Endothelial cell (in vitro differentiated cells): ENCODE measurements around the gene ITPK1. TPM values are rescaled to one million over a fixed set of nuclear protein-coding genes. Genes with fewer than 3 reads are reported as not detected.

ENCODE experiments used
- DNase-seq: peaks from one replicate; pipeline ENCODE4 v3.0.0; 2021; ENCODE audit warnings: low spot score
- H3K27ac Mint-ChIP-seq: one replicate; pipeline ENCODE4 v1.8.0; 2021; ENCODE audit warnings: mixed read lengths, inconsistent platforms; ENCODE audit not compliant: unreplicated experiment
- H3K27me3 Mint-ChIP-seq: one replicate; pipeline ENCODE4 v1.8.0; 2021; ENCODE audit warnings: mild to moderate bottlenecking, moderate library complexity, mixed read lengths, inconsistent platforms; ENCODE audit not compliant: unreplicated experiment
- H3K36me3 Mint-ChIP-seq: one replicate; pipeline ENCODE4 v1.8.0; 2021; ENCODE audit warnings: mild to moderate bottlenecking, low read depth, mixed read lengths, inconsistent platforms; ENCODE audit not compliant: unreplicated experiment
- H3K4me1 Mint-ChIP-seq: one replicate; pipeline ENCODE4 v1.8.0; 2021; ENCODE audit warnings: mild to moderate bottlenecking, mixed read lengths, inconsistent platforms; ENCODE audit not compliant: unreplicated experiment
- H3K4me3 Mint-ChIP-seq: one replicate; pipeline ENCODE4 v1.8.0; 2021; ENCODE audit warnings: mild to moderate bottlenecking, mixed read lengths, inconsistent platforms; ENCODE audit not compliant: unreplicated experiment
- H3K9me3 Mint-ChIP-seq: one replicate; pipeline ENCODE4 v1.8.0; 2021; ENCODE audit warnings: mixed read lengths, inconsistent platforms; ENCODE audit not compliant: unreplicated experiment
- CTCF ChIP-seq: fragments of 200-600 bp; sonication (generic); IDR thresholded peaks from one replicate; pipeline ENCODE4 v1.5.0; 2021; ENCODE audit warnings: antibody characterized with exemption; ENCODE audit not compliant: unreplicated experiment
- total RNA-seq: library from RNA; stranded (reverse); fragmentation: NEBNext Ultra II Directional; extraction: Animal tissue kit (Norgen Biotek cat#: 25700); gene quantifications from one replicate; pipeline ENCODE4 v1.2.1, GENCODE V29; 2021; ENCODE audit not compliant: unreplicated experiment

The ITPK1 gene
- total RNA-seq, 1 donor from 2014 or later, result 39.2 TPM

GRCh38 chr14:92970271-92970670 is 145.5 kb downstream of the ITPK1 start:
- DNase-seq, result no peak
- Mint-ChIP-seq H3K27ac (no peak overlapping the region), H3K36me3 (peaks cover 6% of the 10 kb centered on the region), H3K4me1 (peaks cover 6% of the 10 kb centered on the region), H3K4me3 (no peak overlapping the region), H3K9me3 (peaks cover 4% of the 10 kb centered on the region), H3K27me3 (peaks cover 5% of the 10 kb centered on the region)
- TF ChIP-seq CTCF, result no peak

- H3K27me3 Mint-ChIP-seq, result peaks cover 5% of the 10 kb centered on the region
- TF ChIP-seq CTCF, result no peak
- no peak for DNase-seq
- peaks cover 4% of the 10 kb centered on the region for H3K9me3 Mint-ChIP-seq
- no peak overlapping the region for H3K27ac Mint-ChIP-seq
- no peak overlapping the region for H3K4me3 Mint-ChIP-seq
- peaks cover 6% of the 10 kb centered on the region for H3K4me1 Mint-ChIP-seq
- peaks cover 6% of the 10 kb centered on the region for H3K36me3 Mint-ChIP-seq
These were observed 145.9 kb downstream of the ITPK1 start for GRCh38 chr14:92969871-92970270.

GRCh38 chr14:92969430-92969829 is 146.3 kb downstream of the ITPK1 start:
- Mint-ChIP-seq H3K4me3 (no peak overlapping the region), H3K27me3 (peaks cover 5% of the 10 kb centered on the region), H3K9me3 (peaks cover 4% of the 10 kb centered on the region), H3K36me3 (peaks cover 6% of the 10 kb centered on the region), H3K4me1 (peaks cover 6% of the 10 kb centered on the region), H3K27ac (no peak overlapping the region)
- no peak for DNase-seq
- TF ChIP-seq CTCF, result no peak

GRCh38 chr14:92968291-92969020 is 147.3 kb downstream of the ITPK1 start:
- no peak for TF ChIP-seq CTCF
- Mint-ChIP-seq H3K4me1 (peaks cover 6% of the 10 kb centered on the region), H3K36me3 (peaks cover 6% of the 10 kb centered on the region), H3K27ac (no peak overlapping the region), H3K27me3 (peaks cover 5% of the 10 kb centered on the region), H3K4me3 (no peak overlapping the region), H3K9me3 (peaks cover 4% of the 10 kb centered on the region)
- no peak for DNase-seq

GRCh38 chr14:92967346-92967926 is 148.3 kb downstream of the ITPK1 start:
- H3K4me3 Mint-ChIP-seq, result no peak overlapping the region
- no peak for DNase-seq

More at GRCh38 chr14:92967346-92967926, 148.3 kb downstream of the ITPK1 start:
- H3K27ac Mint-ChIP-seq, result no peak overlapping the region
- H3K9me3 Mint-ChIP-seq, result no peaks in the 10 kb centered on the region
- H3K27me3 Mint-ChIP-seq, result peaks cover 4% of the 10 kb centered on the region
- no peaks in the 10 kb centered on the region for H3K36me3 Mint-ChIP-seq
- H3K4me1 Mint-ChIP-seq, result peaks cover 6% of the 10 kb centered on the region
- TF ChIP-seq CTCF, result no peak
